Measurements from ENCODE around the gene TBC1D24.
"Not testable (repeated sequence)": the region's sequence is repeated elsewhere in the genome, so short reads cannot be mapped to it uniquely, and the experiment has no call there.

TBC1D24 gene

GRCh38 chr16:2469399-2470233, 5.3 kb upstream of the TBC1D24 start:
- DNase-seq, result no peak

- DNase-seq, result no peak
These were observed 4.7 kb upstream of the TBC1D24 start for GRCh38 chr16:2470234-2470601.

GRCh38 chr16:2470603-2471015, 4.3 kb upstream of the TBC1D24 start:
- no peak for DNase-seq

- no peak for DNase-seq
These were observed 3.8 kb upstream of the TBC1D24 start, which contains the start of gene NTN3 for GRCh38 chr16:2471016-2471652. Gene NTN3, plus strand, starts transcription at chr16:2471297. Its CDS starts 405 bp downstream, at chr16:2471702.

DNA sequence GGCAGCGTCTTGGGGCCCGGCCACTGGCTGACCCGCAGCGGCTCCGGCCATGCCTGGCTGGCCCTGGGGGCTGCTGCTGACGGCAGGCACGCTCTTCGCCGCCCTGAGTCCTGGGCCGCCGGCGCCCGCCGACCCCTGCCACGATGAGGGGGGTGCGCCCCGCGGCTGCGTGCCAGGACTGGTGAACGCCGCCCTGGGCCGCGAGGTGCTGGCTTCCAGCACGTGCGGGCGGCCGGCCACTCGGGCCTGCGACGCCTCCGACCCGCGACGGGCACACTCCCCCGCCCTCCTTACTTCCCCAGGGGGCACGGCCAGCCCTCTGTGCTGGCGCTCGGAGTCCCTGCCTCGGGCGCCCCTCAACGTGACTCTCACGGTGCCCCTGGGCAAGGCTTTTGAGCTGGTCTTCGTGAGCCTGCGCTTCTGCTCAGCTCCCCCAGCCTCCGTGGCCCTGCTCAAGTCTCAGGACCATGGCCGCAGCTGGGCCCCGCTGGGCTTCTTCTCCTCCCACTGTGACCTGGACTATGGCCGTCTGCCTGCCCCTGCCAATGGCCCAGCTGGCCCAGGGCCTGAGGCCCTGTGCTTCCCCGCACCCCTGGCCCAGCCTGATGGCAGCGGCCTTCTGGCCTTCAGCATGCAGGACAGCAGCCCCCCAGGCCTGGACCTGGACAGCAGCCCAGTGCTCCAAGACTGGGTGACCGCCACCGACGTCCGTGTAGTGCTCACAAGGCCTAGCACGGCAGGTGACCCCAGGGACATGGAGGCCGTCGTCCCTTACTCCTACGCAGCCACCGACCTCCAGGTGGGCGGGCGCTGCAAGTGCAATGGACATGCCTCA, 3.1 kb upstream of the TBC1D24 start:
- no peak for DNase-seq

- no peak for DNase-seq
These were observed 2.5 kb upstream of the TBC1D24 start for GRCh38 chr16:2472488-2472864.

- no peak for DNase-seq
These were observed 2.0 kb upstream of the TBC1D24 start for GRCh38 chr16:2472885-2473445.

- DNase-seq, result no peak
These were observed 1.4 kb upstream of the TBC1D24 start for GRCh38 chr16:2473446-2473926.

DNA sequence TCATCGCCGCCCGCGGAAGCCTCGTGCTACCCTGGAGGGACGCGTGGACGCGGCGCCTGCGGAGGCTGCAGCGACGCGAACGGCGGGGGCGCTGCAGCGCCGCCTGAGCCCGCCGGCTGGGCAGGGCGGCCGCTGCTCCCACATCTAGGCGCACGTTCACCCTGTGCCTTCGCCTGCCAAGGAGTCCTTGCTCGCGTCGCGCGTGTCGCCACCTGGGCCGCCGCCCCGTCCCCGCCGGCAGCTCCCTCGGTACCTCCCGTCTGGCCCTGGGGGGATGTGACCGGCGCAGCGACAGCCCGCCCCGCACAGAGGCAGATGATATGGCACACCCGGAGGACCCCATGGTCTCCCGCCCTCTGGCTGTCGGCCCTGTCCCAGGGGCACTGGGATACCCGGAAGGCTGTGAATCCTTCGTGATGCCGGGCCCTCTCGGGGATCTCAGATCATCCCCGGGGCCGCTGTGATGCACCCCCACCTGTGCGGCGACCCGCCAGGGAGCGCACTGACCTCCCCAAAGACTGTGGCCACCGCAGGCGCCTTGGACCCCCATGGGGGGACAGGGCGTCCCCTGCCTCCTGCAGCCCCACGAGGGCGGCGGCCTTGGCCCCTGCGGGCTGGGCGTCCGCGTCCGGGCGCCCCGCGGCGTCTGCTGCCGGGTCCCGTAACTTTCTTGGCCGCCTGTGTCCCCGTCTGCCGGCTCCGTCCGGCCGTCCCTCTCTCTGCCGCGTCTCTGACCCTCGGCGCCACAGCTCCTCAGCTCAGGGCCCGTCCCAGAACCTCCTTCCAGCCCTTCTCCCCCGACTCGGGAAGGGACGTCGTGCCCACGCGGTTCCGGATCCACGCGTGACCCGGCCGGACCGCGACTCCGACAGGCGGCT, 689 bp upstream of the TBC1D24 start:
- DNase-seq, result peak; percentile 31 to 47

GRCh38 chr16:2475413-2476344, 752 bp downstream of the TBC1D24 start:
- no peak for DNase-seq

DNA sequence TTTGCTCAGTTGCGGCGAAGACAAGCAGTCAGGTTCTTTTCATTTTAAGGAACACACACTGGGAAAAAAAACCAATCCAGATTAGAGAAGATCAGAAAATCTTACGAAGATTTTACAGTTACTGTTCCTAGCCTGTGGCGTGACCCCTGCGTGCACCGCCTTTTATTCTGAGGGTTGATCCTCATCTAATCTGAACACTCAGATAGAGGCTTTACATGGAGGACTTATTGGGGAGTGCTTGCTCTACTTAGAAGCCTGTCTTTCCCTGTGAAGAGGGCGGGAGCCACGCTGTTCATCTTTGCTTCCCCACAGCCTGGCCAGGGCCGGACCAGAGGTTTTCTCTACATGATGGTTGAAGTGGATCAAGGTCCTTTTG, 1.4 kb downstream of the TBC1D24 start:
- DNase-seq, result no peak

DNA sequence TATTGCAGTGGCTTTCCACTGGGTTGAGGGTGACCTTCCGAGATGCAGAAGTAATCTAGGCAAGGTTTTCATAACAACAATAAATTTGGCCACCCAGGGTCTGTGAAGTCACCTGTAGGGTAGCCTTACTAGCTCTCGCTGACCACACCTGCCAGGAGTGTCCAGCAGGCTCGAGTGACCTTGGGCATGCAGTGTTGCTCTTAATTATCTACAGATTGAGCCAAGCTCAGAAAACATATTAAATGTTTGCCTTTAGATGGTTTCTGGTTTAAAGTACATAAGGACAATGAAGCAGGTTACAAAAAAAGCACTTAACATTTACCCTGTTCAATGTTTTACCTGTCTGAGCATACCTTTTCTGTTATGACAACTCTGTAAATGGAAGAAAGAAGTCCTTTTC, 1.8 kb downstream of the TBC1D24 start:
- no peak for DNase-seq

DNA sequence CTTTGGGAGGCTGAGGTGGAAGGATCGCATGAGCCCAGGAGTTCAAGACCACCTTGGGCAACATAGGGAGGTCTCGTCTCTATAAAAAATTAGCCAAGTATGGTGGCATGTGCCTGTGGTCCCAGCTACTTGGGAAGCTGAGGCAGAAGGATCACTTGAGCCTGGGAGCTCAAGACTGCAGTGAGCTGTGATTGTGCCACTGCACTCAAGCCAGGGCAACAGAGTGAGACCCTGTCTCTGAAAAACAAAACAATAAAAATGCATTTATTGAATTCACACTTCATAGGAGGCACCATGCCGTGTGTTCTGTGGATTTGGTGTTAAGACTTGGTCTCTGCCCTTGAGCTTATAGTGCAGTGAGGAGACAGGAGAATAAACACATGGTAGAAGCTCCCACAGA, 2.4 kb downstream of the TBC1D24 start:
- no peak for DNase-seq

- no peak for DNase-seq
These were observed 3.4 kb downstream of the TBC1D24 start for GRCh38 chr16:2478279-2478678.

DNA sequence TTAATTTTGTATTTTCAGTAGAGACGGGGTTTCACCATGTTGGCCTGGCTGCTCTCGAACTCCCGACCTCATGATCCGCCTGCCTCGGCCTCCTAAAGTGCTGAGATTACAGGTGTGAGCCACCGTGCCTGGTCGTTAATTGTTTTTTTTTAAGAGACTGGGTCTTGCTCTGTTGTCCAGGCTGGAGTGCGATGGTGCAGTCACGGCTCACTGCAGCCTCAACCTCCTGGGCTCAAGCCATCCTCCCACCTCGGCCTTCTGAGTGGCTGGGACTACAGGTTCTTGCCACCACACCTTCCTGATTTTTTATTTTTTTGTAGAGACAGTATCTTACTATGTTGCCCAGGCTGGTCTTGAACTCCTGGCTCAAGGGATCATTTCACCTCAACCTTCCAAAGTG, 5.1 kb downstream of the TBC1D24 start:
- DNase-seq, result not testable (repeated sequence)

- DNase-seq, result no peak
These were observed 6.0 kb downstream of the TBC1D24 start for GRCh38 chr16:2480948-2481347.

DNA sequence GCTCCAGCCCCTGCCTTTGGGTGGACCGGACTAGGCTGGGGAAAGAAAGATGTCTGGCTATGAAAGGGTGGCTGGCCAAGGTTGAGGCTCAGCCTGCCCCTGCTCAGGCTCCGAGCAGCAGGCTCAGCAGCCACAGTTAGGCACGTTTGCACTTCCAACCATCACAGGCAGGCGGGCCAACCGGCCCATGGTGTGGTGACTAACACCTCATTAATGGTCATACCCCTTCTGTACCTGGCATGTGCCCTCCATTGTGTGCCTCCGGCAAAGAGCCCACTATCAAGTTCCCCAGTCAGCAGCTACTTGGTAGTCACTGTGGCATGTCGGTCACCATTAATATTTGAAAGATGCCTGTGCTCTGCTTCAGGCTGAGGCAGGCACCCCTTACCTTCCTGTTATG, 6.7 kb downstream of the TBC1D24 start:
- no peak for DNase-seq

DNA sequence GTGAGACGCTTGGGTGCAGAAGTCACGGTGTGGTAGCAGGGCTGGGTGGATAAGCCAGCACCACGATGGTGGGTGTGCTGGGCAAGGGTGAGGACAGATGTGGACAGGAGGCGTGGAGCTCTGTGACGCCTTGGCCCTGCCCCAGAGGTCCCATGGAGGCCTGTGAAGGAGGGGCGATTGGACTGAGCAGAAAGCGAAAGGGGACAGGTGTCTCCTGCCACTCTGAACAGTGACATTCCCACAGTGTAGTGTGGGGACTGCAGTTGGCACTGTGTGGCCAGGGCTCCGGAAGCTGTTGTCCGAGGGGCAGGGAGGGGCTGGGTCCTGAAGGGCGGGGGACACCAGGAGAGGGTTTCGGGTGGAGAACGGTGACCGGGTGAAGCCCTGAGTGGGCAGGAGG, 7.3 kb downstream of the TBC1D24 start:
- no peak for DNase-seq

DNA sequence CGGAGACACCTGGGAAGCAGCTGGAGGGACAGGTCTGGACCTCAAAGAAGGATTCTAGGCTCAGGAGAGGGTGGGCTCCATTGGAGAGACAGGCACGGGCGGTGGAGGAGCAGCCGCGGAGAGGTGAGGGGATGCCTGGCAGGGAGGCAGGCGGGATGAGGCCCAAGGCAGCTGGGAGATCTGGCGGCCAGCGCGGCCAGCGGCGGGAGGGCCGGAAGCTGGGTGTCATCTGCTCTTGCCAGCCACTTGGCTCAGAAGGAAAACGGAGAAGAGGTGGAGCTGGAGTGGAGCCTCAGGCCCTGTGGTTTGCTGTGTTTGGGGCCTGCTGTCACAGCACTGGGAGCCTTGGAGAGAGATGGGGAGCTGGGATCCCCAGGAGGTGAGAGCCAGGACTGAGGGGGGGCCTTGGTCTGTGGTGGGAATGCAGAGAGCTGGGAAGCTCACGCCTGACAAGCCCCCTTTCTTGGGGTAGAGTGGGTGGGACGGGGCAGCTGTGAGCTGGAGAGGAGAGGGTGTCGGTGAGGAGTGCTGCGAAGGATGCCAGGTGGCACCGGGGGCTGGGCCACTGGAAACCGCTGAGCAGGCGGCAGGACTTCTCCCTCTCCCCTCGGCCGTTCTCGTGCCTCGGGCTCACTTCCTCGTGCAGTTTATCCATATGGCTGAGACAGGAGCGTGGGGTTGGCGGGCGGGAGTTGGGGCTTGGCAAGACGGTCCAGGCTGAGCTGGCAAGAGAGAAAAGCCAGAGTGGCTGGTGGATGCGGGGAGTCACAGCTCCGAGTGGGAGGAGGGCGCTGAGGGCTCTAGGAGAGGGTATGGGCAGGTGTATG, 8.0 kb downstream of the TBC1D24 start:
- peak; percentile 23 to 45 for DNase-seq
